Hematopoietic multipotent progenitor cell treated with erythropoietin and hydrocortisone succinate and interleukin-3 and kit ligand, for 17 days (in vitro differentiated cells): ENCODE results near the gene PIEZO1.
A peak's percentile ranks its signal among the peaks of the same experiment; 100 is the strongest.

Experiments used
- DNase-seq: peaks from one replicate; pipeline ENCODE4 v3.0.0-alpha.2; 2015; ENCODE audit warnings: low spot score

Gene PIEZO1

DNA sequence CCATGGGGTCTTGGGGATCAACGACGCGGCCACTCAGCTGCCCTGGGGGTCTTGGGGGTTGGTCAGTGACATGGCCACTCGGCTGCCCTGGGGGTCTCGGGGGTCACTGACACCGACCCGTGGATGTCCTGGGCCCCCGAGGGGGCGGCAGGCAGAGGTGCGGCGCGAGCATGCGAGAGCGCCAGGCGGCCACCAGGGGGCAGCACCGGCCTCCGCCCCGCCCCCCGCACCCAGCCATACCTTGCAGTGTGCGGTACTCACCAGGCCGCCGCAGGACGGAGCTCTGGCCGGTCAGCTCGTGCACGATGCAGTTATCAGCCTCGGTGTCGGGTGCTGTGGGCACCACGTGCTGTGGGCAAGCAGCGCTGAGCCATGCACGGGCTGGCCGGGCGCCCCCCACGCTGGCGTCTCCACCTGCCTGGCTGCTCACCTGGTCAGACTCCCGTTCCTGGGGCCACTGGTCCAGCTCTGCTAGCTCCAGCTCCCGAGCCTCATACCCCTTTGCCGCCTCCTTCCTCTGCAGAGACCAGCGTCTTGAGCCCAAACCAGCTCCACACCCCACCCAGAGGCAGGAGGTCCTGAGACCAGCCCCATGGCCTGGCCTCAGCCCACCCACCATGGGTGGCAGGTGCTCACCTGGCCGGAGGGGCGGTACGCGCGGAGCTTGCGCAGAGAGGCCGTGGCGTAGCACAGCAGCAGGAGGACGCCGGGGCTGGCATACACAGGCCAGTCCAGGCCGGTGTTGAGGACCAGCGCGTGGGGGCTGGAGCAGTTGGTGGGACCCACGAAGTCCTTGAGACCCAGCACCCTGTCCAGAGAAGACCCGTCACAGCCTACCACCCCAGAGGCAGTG, 47.5 kb downstream of the PIEZO1 start:
- DNase-seq, result peak; percentile 81

- DNase-seq, result no peak
Observed at GRCh38 chr16:88736496-88736895, 48.5 kb downstream of the PIEZO1 start.

DNA sequence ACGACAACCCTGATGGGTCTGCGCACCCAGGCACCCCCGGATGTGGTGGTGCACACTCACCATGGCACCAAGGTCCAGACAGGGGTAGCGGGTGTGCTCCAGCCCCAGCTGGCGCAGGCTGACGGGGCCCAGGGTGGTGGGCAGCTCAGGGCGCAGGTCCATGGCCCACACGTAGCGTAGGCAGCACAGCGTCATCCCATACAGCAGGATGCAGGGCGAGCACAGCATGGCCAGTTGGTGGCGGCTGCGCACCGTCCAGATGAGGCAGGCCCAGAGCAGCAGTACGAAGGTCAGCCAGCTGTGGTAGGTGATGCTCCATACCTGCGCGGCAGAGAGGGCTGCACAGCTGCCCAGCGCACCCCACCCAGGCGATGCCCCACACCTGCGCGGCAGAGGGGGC, 48.9 kb downstream of the PIEZO1 start:
- no peak for DNase-seq

DNA sequence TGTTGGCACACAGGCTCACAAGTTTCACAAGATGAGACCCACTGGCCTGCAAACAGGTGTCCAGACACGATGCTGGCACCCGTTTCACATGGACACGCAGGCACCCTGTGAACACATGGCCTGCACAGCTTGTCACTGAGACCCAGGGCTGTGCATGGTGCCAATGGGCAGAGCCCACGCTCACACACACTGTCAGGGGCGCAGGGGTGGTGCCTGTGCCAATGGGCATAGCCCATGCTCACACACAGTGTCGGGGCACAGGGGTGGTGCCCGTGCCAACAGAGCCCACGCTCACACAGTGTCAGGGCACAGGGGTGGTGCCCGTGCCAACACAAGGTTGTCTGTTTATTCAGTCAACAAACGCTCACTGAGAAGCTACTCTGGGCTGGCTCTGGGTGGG, 49.4 kb downstream of the PIEZO1 start:
- no peak for DNase-seq

- no peak for DNase-seq
Observed at GRCh38 chr16:88735121-88735520, 49.9 kb downstream of the PIEZO1 start.

DNA sequence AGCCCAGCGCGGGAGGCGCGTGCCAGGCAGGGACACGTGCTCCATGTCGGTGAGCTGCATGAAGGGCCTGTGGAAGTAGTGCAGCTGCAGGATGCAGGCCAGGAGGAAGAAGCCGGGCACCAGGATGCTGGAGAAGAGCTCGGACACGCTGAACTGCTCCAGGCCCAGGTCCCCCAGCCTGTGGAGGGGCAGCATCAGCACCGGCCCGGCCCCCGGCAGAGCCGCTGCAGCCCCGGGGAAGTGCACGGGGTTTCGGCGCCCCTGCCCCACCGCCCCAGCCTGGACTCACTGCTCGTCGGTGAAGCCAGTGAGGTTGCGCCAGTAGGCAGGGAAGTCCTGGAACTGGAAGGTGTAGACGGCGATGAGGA, 50.7 kb downstream of the PIEZO1 start:
- no peak for DNase-seq

- DNase-seq, result no peak
Observed at GRCh38 chr16:88733630-88734360, 51.2 kb downstream of the PIEZO1 start.

- DNase-seq, result no peak
Observed at GRCh38 chr16:88732961-88733294, 52.1 kb downstream of the PIEZO1 start.

DNA sequence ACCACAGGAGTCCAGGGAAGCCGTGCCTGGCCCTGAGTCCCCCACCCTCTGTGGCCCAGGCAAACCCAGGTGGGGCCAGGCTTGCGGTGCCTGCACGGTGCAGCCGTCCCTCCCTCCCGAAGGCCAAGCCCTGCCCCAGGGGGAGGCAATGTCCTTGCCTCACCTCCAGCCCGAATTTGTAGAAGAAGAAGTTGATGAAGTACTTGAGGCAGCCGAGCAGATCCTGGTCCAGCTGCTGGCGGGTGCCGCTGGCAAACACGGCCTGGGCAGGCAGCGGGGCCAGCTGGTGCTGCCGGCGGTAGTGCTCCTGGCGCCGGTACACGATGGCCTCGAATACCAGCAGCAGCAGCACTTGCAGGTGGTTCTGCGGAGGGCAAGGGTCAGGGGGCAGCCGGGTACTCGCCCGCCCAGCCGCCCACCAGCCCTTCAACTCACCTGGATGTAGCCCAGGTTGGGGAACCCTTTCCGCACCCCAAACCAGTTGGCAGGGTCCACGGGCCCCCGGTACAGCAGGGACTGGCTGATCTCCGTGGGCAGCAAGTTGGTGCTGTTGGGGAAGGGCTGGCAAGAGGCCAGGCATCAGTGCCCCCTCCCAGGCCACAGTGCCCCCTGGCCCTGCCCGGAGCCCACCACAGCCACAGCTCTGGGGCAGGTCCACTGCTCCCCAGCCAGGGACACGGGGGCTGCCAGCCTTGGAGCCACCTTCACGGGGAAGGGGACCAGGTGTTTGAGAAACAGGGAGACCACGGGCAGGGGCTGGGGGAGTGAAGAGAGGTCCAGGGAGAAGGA, 52.7 kb downstream of the PIEZO1 start:
- DNase-seq, result no peak

- DNase-seq, result no peak
Observed at GRCh38 chr16:88731699-88732098, 53.3 kb downstream of the PIEZO1 start.

GRCh38 chr16:88730632-88731607, 54.1 kb downstream of the PIEZO1 start:
- no peak for DNase-seq

- DNase-seq, result no peak
Observed at GRCh38 chr16:88727871-88728270, 57.1 kb downstream of the PIEZO1 start.

DNA sequence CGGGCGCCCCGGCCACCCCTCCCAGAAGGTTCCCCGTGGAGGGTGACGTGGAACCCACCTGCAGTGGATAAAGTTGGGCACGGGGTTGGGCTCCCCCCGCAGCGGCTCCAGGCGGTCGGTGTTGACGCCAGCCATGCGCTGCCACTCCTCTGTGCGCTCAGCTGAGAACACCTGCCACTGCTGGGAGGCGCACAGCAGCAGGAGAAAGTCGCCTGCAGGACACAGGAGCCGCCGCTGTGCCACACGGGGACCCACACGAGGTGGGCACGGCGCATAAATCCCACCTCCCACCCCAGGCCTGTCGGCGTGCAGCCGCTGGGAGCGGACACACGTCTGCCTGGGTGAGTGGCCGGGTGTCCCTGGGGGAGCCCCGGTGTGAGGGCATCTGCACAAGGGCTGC, 58.0 kb downstream of the PIEZO1 start:
- no peak for DNase-seq

GRCh38 chr16:88726408-88726749, 58.6 kb downstream of the PIEZO1 start:
- no peak for DNase-seq

DNA sequence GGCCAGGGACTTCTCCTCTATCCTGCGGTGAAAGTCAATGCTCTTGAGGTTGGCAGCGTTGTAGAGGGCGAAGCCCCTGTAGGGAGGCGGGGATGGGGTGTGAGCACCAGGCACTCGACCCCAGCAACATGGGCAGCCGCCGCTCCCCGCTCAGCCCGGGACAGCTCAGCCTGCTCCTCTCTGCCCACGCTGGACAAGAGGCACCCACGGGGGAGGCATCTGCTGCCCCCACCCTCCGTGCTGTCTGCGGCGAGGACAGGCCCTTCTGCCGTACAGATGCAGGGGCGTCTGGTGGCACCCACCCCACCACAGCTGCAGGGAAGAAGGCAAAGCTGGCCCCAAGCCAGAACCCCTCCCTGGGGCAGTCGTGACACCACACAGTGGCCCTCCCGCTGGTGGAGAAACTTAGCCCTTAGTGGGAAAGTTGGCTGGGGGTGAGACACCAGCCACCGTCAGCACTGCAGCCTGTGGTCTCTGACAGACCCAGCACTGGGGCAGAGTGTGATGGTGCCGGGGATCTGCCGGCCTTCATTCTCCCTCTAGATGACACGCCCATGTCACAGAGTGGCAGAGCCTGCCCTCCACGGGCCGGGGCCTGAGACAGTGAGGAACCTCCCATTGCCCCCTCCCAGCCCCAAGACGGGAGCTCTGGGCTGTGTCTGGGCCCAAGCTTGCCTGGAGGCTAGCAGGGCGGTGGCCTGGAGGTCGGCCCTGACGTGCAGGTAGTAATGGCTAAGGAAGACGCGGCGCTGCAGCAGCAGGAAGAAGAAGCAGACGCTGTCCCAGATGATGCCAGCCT, 59.2 kb downstream of the PIEZO1 start:
- DNase-seq, result no peak

DNA sequence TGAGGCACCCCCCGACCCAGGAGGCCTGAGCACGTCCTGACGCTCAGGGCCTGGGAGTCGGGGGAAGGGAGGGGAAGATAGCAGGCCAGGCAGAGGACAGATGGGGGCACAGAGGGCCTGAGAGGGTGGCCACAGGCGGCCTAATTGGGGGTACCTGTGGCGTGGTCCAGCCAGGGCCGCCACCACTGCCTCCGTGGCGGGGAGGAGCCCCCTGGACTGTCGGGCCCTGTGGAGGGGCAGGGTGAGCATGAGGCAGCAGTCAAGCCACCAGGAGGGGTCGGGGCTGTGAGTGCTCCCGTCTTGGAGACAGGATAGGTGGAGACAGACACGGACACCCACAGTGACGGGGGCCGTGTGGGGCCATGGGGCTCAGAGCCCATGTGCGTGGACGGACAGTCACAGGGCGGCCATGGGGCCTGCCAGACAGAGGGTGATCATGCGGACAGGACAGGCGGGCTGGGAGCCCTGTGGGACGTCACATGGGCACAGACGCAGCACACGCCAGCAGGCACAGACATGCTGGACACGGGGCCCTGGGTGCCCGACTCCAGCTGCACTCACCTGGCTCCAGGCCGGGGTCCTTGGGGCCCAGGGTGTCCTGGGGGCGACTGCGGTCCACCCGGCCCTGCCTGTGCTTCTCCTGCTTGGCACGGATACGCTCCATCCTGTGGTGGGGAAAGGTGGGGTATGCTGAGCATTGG, 60.0 kb downstream of the PIEZO1 start:
- DNase-seq, result no peak

DNA sequence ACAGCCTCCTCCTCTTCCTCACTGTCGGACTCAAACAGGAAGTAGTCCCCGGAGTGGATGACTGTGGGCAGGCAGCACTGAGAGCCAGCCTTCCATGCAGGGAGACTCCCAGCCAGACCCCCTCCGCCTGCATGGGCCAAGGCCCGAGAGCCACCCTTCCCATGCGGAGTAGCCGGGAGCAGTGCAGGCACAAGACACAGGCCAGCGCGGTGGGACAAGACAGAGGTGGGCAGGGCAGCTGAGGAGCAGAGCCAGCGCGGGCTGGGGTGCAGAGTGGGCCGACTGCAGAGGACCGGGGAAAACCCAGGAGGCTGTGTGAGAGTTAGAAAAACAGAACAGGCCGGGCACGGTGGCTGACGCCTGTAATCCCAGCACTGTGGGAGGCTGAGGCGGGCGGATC, 61.1 kb downstream of the PIEZO1 start:
- DNase-seq, result no peak

DNA sequence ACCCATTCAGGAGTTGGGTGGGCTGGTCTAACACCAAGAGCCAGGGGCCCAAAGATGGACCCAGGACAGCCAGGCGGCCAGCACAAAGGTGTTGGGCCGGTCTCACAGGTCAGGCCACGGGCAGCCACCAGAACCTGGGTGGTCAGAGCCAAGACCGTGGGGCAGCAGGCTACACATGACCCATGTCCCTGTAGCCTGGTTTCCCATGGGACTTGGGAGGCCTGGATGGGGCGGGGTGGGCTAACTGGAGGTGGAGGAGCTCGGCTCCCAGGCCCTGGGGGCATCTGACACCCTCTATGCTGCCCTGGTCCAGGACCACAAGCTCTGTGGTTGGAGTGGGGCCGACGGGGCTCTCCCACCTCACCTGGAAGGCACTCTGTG, 61.5 kb downstream of the PIEZO1 start:
- no peak for DNase-seq

DNA sequence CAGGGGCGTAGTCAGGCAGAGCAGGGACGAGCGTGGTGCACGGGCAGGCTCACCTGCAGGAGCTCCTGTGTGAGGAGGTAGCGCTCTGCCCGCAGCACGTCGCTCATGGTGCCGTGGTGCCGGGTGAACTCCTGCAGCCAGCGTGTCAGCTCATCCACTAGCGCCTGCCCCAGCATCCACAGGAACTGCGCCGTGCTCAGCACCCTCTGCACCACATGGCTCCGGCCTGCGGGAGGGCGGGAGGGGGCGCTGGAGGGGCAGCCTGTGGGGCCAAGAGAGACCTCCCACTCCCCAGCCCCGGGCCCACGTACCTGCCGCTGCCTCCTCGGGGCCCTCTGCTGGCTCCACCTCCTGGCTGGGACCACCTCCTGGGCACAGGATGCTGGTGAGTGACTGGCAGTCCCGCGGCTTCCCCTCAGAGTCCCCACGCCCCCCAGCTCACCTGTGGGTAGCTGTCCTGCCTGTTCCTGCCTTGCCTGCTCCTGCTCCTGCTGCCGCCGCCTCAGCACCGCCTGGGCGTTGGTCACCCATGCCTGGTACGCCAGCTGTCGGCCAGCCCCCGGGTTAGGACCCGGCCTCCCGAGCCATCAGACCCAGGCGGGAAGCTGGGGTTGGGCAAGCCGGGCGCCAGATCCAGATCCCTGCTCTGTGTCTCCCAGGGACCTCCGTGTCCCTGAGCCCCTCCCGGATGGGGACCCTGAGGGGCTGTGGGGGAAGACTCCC, 62.1 kb downstream of the PIEZO1 start:
- DNase-seq, result no peak
